ENCODE data around the gene MYO1D.

The MYO1D gene

GRCh38 chr17:32508926-32509325, 368.0 kb downstream of the MYO1D start:
- no peak for ATAC-seq
- TF ChIP-seq ZC3H10 (CRISPR knock-in tag; IDR thresholded peaks at IDR 0.05), result no peak
- no peak for TF ChIP-seq ZNF565 (CRISPR knock-in tag; conservative IDR thresholded peaks at IDR 0.05; ENCODE audit: low read depth)
- TF ChIP-seq ESRRG (CRISPR knock-in tag; IDR thresholded peaks at IDR 0.05), result no peak
- TF ChIP-seq ARNTL (CRISPR knock-in tag; IDR thresholded peaks at IDR 0.05; ENCODE audit: borderline replicate concordance, low read depth), result no peak
- no peak for TF ChIP-seq GLIS3 (CRISPR knock-in tag; IDR thresholded peaks at IDR 0.05)
- no peak for TF ChIP-seq CSDC2 (CRISPR knock-in tag; IDR thresholded peaks at IDR 0.05)
- TF ChIP-seq CREB5 (CRISPR knock-in tag; IDR thresholded peaks at IDR 0.05; ENCODE audit: low read depth), result no peak
- TF ChIP-seq ZFP3 (CRISPR knock-in tag; IDR thresholded peaks at IDR 0.05), result no peak
- TF ChIP-seq ZNF70 (CRISPR knock-in tag; IDR thresholded peaks at IDR 0.05), result no peak
- no peak for TF ChIP-seq RARB (CRISPR knock-in tag; IDR thresholded peaks at IDR 0.05)
- no peak for TF ChIP-seq TSHZ2 (CRISPR knock-in tag; IDR thresholded peaks at IDR 0.05)
- TF ChIP-seq PATZ1 (CRISPR knock-in tag; IDR thresholded peaks at IDR 0.05; ENCODE audit: borderline replicate concordance), result no peak
- no peak for TF ChIP-seq TOX (CRISPR knock-in tag; IDR thresholded peaks at IDR 0.05; ENCODE audit: borderline replicate concordance)
- no peak for TF ChIP-seq CSRNP3 (CRISPR knock-in tag; IDR thresholded peaks at IDR 0.05)

GRCh38 chr17:32504166-32504990, 372.5 kb downstream of the MYO1D start:
- TF ChIP-seq RARB (CRISPR knock-in tag; IDR thresholded peaks at IDR 0.05), result no peak
- TF ChIP-seq TSHZ2 (CRISPR knock-in tag; IDR thresholded peaks at IDR 0.05), result no peak
- no peak for TF ChIP-seq SNAI2 (CRISPR knock-in tag; IDR thresholded peaks at IDR 0.05)
- no peak for TF ChIP-seq ARNTL (CRISPR knock-in tag; IDR thresholded peaks at IDR 0.05; ENCODE audit: borderline replicate concordance, low read depth)
- TF ChIP-seq ESRRG (CRISPR knock-in tag; IDR thresholded peaks at IDR 0.05), result no peak
- TF ChIP-seq ZNF565 (CRISPR knock-in tag; conservative IDR thresholded peaks at IDR 0.05; ENCODE audit: low read depth), result no peak
- TF ChIP-seq ZNF70 (CRISPR knock-in tag; IDR thresholded peaks at IDR 0.05), result no peak
- no peak for TF ChIP-seq BACH2 (CRISPR knock-in tag; IDR thresholded peaks at IDR 0.05; ENCODE audit: borderline replicate concordance)
- peak; percentile 40 for ATAC-seq
